ENCODE data around the gene KAT8. TPM values are rescaled to one million over a fixed set of nuclear protein-coding genes. Genes with fewer than 3 reads are reported as not detected.

Gene KAT8
- total RNA-seq, 1 experiment from 2014 or later = 35.1 TPM

DNA sequence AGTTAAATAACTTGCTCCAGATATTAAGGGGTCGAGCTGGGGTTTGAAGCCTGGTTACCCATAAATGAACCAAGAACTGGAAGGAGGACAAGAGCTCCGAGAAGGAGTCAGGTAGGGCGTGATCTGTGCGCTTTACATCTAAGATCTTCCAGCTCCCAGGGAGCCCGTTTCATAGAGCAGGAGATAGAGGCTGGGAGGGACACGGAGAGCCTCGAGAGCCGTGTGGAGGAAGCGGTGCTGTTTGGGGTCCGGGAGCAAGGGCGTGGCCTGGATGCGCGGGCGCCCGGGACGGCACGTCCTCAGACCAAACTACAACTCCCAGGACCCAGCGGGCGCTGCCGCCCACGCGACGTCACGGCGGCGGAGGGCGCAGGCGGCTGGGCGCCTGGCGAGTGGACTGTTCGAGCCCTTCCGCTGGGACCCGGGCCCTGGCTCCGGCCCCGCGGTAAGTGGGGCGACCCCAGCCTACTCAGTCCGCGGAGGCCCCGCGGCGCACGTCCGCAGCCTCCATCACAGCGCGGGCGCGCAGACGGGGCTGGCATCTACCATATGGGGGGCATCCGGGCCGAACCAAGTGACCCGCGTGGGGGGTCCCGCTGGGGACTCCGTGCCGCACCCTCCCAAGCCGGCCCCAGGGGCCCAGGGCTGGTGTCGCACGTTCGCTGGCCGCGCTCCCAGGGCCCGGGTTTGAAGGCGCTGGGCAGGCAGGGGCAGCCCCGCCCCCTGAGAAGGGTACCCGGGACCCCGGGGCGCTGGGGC lies 9.2 kb upstream of the KAT8 start, which contains the start of gene BCKDK:
Gene BCKDK (plus strand): TSS at position 352 of the 759 bp plus-strand sequence. CDS start 838 bp downstream, outside the sequence.
- H4K20me1 ChIP-seq (ENCODE audit: low read length) = no peaks in the 10 kb centered on the region
- H3K4me3 ChIP-seq (ENCODE audit: low read length) = peak within 1 kb of the TSS; percentile 86
- no peak within 1 kb of the TSS for H3K27ac ChIP-seq (ENCODE audit: low read length)
- CTCF ChIA-PET = no interaction called here
- peak; percentile 65 for DNase-seq
- no peaks in the 10 kb centered on the region for H3K27me3 ChIP-seq (ENCODE audit: low read length)
- no peaks in the 10 kb centered on the region for H3F3A ChIP-seq (ENCODE audit: low read length, unreplicated experiment)
- POLR2A ChIA-PET (ENCODE audit: unreplicated experiment) = no interaction called here
- BruUV-seq (replicated peaks) = no TSS peak
- H3K36me3 ChIP-seq (ENCODE audit: low read depth, low read length) = peaks cover 9% of the 10 kb centered on the region; the same call in 1 of the 2 replicates
- H3K9me2 ChIP-seq (replicated peaks; ENCODE audit: low read length) = no peaks in the 10 kb centered on the region
- peaks cover 17% of the 10 kb centered on the region for H3K4me1 ChIP-seq (ENCODE audit: insufficient read depth, low read length)
- H2AFZ ChIP-seq (ENCODE audit: low read length) = peak within 1 kb of the TSS; percentile 93
- peak within 1 kb of the TSS; percentile 88 for H3K4me2 ChIP-seq (ENCODE audit: low read length)
- ATAC-seq = peak; percentile 94
- TF ChIP-seq EZH2phosphoT487 (IDR thresholded peaks at IDR 0.05; ENCODE audit: borderline replicate concordance, low read length) (no peak), EZH2 (IDR thresholded peaks at IDR 0.05; ENCODE audit: low read length, unreplicated experiment) (no peak)
- TF ChIP-seq, protein P1, sequence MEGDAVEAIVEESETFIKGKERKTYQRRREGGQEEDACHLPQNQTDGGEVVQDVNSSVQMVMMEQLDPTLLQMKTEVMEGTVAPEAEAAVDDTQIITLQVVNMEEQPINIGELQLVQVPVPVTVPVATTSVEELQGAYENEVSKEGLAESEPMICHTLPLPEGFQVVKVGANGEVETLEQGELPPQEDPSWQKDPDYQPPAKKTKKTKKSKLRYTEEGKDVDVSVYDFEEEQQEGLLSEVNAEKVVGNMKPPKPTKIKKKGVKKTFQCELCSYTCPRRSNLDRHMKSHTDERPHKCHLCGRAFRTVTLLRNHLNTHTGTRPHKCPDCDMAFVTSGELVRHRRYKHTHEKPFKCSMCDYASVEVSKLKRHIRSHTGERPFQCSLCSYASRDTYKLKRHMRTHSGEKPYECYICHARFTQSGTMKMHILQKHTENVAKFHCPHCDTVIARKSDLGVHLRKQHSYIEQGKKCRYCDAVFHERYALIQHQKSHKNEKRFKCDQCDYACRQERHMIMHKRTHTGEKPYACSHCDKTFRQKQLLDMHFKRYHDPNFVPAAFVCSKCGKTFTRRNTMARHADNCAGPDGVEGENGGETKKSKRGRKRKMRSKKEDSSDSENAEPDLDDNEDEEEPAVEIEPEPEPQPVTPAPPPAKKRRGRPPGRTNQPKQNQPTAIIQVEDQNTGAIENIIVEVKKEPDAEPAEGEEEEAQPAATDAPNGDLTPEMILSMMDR (conservative IDR thresholded peaks at IDR 0.05; ENCODE audit: low read depth, low read length) = no peak
- peak within 1 kb of the TSS; percentile 86 for H3K9ac ChIP-seq (ENCODE audit: low read length)
- H3K79me2 ChIP-seq (ENCODE audit: low read length) = peaks cover 15% of the 10 kb centered on the region
- intact Hi-C loops (cut with micrococcal nuclease) = no loop called here
- no peaks in the 10 kb centered on the region for H3K9me3 ChIP-seq (ENCODE audit: low read length)

DNA sequence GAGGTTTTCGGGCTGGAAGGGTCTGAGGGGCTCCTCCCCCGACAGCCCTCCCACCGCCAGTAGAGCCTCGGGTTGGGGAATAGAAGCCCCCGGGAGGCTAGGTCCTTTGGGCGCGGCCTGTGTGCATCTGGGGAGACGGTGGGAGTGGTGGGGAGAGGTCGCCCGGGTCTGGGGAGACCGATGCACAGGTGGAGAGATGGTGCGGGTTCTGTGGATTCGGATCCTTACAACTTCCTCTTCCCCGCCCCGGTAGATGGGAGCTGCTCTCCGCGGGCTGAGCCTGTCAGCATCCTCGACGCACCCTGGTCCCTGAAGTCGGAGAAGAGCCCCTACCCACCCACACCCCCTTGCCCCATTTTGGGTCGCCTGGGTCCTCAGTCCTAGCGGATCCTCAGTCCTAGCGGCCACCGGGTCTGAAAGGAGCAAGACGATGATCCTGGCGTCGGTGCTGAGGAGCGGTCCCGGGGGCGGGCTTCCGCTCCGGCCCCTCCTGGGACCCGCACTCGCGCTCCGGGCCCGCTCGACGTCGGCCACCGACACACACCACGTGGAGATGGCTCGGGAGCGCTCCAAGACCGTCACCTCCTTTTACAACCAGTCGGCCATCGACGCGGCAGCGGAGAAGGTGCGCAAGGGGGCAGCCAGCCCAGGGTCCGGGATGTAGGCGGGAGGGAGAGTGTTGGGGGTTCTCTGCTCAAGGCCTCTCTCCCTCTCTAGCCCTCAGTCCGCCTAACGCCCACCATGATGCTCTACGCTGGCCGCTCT lies 8.5 kb upstream of the KAT8 start:
- ATAC-seq = no peak
- POLR2A ChIA-PET (ENCODE audit: unreplicated experiment) = no interaction called here
- peak overlapping the region; percentile 88 for H3K4me2 ChIP-seq (ENCODE audit: low read length)

More for the DNA sequence above, 8.5 kb upstream of the KAT8 start:
- H3K27me3 ChIP-seq (ENCODE audit: low read length) = no peaks in the 10 kb centered on the region
- H2AFZ ChIP-seq (ENCODE audit: low read length) = peak overlapping the region; percentile 93; the same call in 1 of the 2 replicates
- no peak for DNase-seq
- no peaks in the 10 kb centered on the region for H3K9me3 ChIP-seq (ENCODE audit: low read length)
- TSS peak; percentile 37 for BruUV-seq (replicated peaks)
- H3K9ac ChIP-seq (ENCODE audit: low read length) = peak overlapping the region; percentile 86
- no peak for TF ChIP-seq EZH2 (IDR thresholded peaks at IDR 0.05; ENCODE audit: low read length, unreplicated experiment)
- TF ChIP-seq, protein P1 (conservative IDR thresholded peaks at IDR 0.05; ENCODE audit: low read depth, low read length) = no peak
- TF ChIP-seq EZH2phosphoT487 (IDR thresholded peaks at IDR 0.05; ENCODE audit: borderline replicate concordance, low read length) = no peak
- H3K9me2 ChIP-seq (replicated peaks; ENCODE audit: low read length) = no peaks in the 10 kb centered on the region
- intact Hi-C loops (cut with micrococcal nuclease) = no loop called here
- H3K79me2 ChIP-seq (ENCODE audit: low read length) = peaks cover 15% of the 10 kb centered on the region
- H3K4me1 ChIP-seq (ENCODE audit: insufficient read depth, low read length) = peaks cover 23% of the 10 kb centered on the region
- H3K36me3 ChIP-seq (ENCODE audit: low read depth, low read length) = peaks cover 9% of the 10 kb centered on the region; the same call in 1 of the 2 replicates
- H4K20me1 ChIP-seq (ENCODE audit: low read length) = no peaks in the 10 kb centered on the region
- no peaks in the 10 kb centered on the region for H3F3A ChIP-seq (ENCODE audit: low read length, unreplicated experiment)
- H3K4me3 ChIP-seq (ENCODE audit: low read length) = peak overlapping the region; percentile 86
- no peak overlapping the region for H3K27ac ChIP-seq (ENCODE audit: low read length)
- CTCF ChIA-PET = no interaction called here

Data from PC-3 (cell line).